Mucosa of rectum (tissue), 2 donors: ENCODE results near the gene EPHA2.

Experiments used
- H3K27ac ChIP-seq, 2 donors: one replicate each; pipeline ENCODE4 v1.7.0; 2013; ENCODE audit warnings: inconsistent platforms in 2 of 2, low read depth in 2 of 2, low read length in 2 of 2
- H3K27me3 ChIP-seq, 2 donors: one replicate each; pipeline ENCODE4 v1.7.0; 2013; ENCODE audit warnings: low read length in 2 of 2; ENCODE audit not compliant: control insufficient read depth in 2 of 2, insufficient read depth in 2 of 2
- H3K36me3 ChIP-seq, 2 donors: one replicate each; pipeline ENCODE4 v1.7.0; 2013; ENCODE audit warnings: low read length in 2 of 2; ENCODE audit not compliant: control insufficient read depth in 2 of 2, insufficient read depth in 2 of 2
- H3K4me1 ChIP-seq, 2 donors: one replicate each; pipeline ENCODE4 v1.7.0; 2013; ENCODE audit warnings: low read length in 2 of 2, mild to moderate bottlenecking in 1 of 2; ENCODE audit not compliant: control insufficient read depth in 2 of 2, insufficient read depth in 2 of 2
- H3K4me3 ChIP-seq, 2 donors: one replicate each; pipeline ENCODE4 v1.7.0; 2013; ENCODE audit warnings: low read length in 2 of 2
- H3K9ac ChIP-seq, 2 donors: one replicate each; pipeline ENCODE4 v1.7.0; 2013; ENCODE audit warnings: low read length in 2 of 2, low read depth in 1 of 2, mild to moderate bottlenecking in 1 of 2
- H3K9me3 ChIP-seq, 2 donors: one replicate each; pipeline ENCODE4 v1.7.0; 2013; ENCODE audit warnings: low read length in 2 of 2; ENCODE audit not compliant: control insufficient read depth in 2 of 2
- donor health status: healthy.
- donor health status: Normal muscosa, but diverticular disease.

Gene EPHA2

DNA sequence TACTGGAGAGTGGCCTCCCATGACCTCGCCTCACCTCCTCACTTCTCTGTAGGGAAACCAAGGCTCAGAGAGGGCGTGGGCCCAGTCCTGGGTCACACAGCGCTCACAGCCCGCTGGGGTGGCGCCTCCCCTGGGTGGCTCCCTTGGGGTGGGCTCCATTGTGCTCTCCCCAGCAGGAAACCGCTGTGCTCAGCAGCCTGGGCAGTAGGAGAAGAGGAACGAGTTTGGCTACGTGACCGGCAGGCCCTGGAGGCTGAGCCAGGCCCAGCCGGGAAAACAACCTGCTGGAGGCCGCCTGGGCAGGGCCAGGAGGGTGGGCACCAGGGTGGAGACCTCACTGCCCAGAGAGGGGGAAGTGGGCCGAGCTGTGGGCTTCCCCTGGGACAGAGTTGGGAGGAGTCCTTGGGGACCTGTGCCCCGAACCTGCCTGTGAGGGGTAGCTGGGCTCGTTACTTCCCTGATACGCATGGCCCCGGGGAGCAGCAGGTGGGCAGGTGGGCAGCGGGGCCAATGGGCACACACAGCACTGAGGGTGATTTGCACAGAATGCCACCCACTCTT lies 67.4 kb downstream of the EPHA2 start:
- no peak overlapping the region for H3K27ac ChIP-seq

DNA sequence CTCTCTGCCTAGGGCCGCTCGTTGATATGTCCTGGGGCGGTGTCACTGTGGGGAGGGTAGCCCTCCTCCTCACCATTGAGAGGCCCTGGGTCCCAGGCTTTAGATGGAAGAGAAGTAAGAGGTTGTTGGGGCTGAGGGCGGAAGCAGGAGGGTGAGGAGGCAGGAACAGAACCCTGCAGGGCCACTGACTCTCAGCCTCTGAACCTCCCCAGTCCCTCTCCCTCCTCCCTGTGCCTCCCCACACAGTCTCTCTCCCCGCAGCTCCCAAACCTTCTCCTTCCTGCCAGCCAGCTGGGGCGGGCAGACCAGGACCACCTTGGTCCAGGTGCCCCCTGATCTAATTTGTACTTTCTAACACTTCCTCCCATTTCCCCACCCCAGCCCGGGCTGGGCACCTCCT lies 68.1 kb downstream of the EPHA2 start:
- Histone ChIP-seq H3K4me1 (peaks cover 8 to 9% of the 10 kb centered on the region in 2 donors), H3K9me3 (no peaks in the 10 kb centered on the region), H3K27ac (no peak overlapping the region), H3K27me3 (no peaks in the 10 kb centered on the region), H3K9ac (no peak overlapping the region), H3K36me3 (no peaks in the 10 kb centered on the region), H3K4me3 (no peak overlapping the region)

More for the DNA sequence above, 67.4 kb downstream of the EPHA2 start:
- no peaks in the 10 kb centered on the region for H3K27me3 ChIP-seq
- no peaks in the 10 kb centered on the region for H3K36me3 ChIP-seq
- H3K9me3 ChIP-seq = no peaks in the 10 kb centered on the region
- no peak overlapping the region for H3K9ac ChIP-seq
- no peak overlapping the region for H3K4me3 ChIP-seq
- H3K4me1 ChIP-seq = peaks cover 2 to 3% of the 10 kb centered on the region in 2 donors

DNA sequence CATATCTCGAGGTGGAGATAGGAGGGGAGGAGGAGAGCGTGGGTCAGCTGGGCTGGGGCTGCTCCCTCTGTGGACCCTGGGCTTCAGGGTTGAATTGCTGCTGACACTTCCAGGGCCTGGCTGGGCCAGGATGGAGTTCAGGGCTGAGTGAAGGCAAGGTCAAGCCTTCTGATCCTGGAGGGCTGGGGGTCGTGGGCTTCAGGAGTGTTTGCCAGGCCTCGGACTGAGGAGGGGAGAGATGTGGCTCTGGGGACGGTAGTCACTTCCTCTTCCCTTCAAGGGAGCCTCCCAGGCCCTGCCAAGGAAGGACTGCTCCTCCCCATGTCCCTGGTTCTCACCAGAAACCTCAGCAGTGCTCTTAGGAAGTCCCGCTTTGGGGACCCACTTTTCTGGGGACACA lies 70.3 kb downstream of the EPHA2 start:
- peaks cover 10 to 11% of the 10 kb centered on the region in 2 donors for H3K4me1 ChIP-seq
- H3K9ac ChIP-seq = no peak overlapping the region
- no peaks in the 10 kb centered on the region for H3K9me3 ChIP-seq
- no peak overlapping the region for H3K27ac ChIP-seq
- H3K36me3 ChIP-seq = no peaks in the 10 kb centered on the region
- H3K4me3 ChIP-seq = no peak overlapping the region
- H3K27me3 ChIP-seq = no peaks in the 10 kb centered on the region

DNA sequence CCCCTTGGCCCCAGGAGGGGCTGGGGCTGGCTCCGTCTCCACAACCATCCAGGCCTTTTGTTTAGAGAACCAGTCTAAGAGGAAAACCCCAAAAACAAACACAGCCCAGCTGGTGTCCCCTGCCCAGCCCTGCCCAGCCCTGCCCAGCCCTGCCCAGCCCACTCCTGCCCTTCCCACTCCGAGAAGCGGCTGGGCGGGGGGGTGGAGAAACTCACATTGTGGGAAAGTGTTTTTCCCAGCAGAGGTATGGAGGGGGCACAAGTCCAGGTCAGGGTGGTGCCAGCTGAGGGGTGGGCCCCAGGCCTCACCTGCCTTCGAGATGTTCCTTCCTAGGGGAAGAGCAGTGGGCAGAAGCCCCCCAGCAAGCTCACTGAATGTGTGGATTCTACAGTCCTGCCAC lies 72.4 kb downstream of the EPHA2 start:
- peak overlapping the region; percentile 23 to 41 for H3K27ac ChIP-seq
- peaks cover 16 to 17% of the 10 kb centered on the region in 2 donors for H3K4me1 ChIP-seq
- no peaks in the 10 kb centered on the region for H3K9me3 ChIP-seq
- H3K27me3 ChIP-seq = no peaks in the 10 kb centered on the region
- H3K9ac ChIP-seq = no peak overlapping the region
- H3K36me3 ChIP-seq = no peaks in the 10 kb centered on the region
- H3K4me3 ChIP-seq = no peak overlapping the region

DNA sequence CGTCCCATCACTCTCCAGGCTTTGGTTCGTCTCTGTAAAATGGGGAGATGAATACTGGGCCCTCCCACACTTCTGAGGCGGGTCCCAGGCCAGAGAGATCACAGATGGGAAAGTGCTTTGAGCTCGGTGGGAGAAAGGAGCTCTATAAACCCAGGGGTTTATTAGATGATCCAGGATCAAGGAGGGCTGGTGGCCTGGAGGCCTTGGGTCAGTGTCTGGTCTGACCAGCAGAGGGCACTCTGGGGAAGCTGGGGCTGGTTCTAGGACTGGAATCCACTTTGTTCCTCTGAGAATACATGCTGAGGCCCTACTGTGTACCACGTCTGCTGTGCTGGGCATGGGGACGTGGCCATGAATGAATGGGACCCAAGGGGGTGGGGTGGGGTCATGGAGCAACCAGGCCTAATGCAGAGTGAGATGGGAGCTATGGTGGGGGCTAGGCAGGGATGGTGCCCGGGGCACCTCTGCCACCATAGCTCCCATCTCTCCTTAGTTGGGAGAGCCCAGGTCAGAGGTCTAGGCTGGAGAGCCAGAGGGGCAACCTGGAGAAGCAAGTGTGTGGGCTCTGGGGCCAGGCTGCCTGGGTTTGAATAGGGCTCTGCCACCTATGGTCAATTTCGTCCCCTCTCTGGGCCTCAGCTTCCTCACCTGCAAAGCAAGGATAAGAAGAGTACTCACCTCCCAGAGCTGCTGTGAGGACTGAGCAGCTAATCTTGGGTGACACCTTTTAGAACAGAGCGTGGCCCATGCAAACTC lies 73.4 kb downstream of the EPHA2 start:
- H3K36me3 ChIP-seq = no peaks in the 10 kb centered on the region
- H3K27me3 ChIP-seq = no peaks in the 10 kb centered on the region
- no peaks in the 10 kb centered on the region for H3K9me3 ChIP-seq
- peaks cover 16 to 17% of the 10 kb centered on the region in 2 donors for H3K4me1 ChIP-seq
- H3K4me3 ChIP-seq = no peak overlapping the region
- no peak overlapping the region for H3K9ac ChIP-seq
- H3K27ac ChIP-seq = no peak overlapping the region

DNA sequence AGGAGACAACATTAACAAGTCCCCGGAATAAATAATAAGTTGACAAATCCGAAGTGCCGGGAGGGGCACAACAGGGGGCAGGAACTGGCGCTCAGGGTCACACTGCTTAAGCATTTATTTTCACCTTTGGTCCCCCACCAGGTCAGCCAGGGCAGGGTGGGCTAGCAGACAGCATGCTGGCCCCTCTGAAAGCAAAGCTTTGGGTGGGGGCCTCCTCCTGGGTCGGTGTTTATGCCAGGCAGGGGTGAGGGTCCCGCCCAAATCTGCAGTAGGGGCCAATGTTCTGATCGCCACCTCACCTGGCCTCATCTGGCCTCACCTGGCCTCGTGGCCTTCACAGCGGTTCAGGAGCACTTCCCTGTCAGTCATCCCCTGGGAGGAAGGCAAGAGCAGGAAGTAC lies 74.2 kb downstream of the EPHA2 start:
- no peaks in the 10 kb centered on the region for H3K27me3 ChIP-seq
- H3K9ac ChIP-seq = no peak overlapping the region
- no peaks in the 10 kb centered on the region for H3K36me3 ChIP-seq
- H3K9me3 ChIP-seq = no peaks in the 10 kb centered on the region
- H3K4me3 ChIP-seq = no peak overlapping the region
- no peak overlapping the region for H3K27ac ChIP-seq
- H3K4me1 ChIP-seq = peaks cover 16 to 17% of the 10 kb centered on the region in 2 donors

DNA sequence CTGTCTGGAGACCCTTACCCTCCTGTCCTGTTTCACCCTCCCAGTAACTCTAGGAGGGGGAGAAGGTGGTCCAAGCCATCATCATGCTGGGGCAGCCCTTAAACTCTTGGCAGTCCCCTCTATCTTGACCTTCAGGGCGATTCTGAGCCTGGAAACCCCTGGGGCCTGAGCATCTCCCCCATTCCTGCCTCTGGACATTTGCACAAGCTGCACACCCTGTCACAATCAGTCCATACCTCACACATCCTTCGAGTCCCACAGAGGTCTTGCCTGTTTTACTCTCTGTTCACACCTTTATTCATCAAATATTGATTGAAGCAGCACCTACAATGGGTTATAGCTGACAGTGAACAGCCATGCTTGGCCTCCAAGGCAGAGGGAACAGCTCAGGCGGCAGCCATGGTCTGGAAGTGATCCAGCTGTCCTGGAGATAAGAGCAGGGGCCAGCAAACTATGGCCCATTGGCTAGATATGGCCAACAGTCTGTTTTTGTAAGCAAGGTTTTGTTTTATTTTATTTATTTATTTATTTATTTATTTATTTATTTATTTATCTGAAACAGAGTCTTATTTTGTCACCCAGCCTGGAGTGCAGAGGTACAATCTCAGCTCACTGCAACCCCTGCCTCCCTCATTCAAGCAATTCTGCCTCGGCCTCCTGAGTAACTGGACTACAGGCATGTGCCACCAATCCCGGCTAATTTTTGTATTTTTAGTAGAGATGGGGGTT lies 75.3 kb downstream of the EPHA2 start:
- Histone ChIP-seq H3K4me3 (no peak overlapping the region), H3K9ac (no peak overlapping the region), H3K4me1 (peaks cover 16 to 17% of the 10 kb centered on the region in 2 donors), H3K36me3 (no peaks in the 10 kb centered on the region), H3K27me3 (no peaks in the 10 kb centered on the region), H3K9me3 (no peaks in the 10 kb centered on the region), H3K27ac (no peak overlapping the region)

DNA sequence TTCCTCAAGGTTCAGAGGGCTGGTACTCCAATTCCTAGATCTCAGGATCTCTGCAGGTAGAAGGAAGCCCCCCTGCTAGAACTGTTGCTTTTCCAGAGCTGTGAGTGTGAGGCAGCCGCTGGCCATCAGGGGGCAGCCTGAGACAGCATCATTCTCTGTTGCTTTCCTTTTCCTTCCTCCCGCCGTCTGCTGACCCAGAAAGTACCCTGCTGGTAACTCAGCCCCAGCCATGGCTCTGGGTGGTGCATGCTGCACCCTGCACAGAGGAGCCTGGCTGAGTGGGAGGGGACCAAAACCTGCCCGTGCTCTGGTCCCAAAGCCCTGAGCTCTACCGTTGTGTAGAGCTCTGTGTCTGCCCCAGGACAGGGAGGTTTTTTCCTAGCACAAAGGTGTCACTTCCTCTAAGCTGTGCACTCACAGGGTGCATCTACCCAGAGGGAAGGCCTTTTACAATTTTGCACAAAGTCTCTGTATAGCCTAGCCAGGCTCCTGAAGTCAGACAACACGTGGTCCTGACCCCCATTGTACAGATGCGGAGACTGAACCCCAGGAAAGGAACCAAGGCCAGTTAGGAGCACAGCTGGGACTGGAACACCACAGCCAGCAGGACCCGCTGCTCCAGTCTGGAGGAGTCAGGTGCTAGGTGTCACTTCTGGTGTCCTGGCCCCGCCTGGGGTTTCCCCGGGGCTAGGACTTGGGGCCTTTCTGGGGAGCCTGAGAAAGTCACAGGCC lies 76.8 kb downstream of the EPHA2 start:
- Histone ChIP-seq H3K27me3 (no peaks in the 10 kb centered on the region), H3K4me3 (peak overlapping the region in 1 of 2 donors; percentile 40), H3K27ac (no peak overlapping the region), H3K4me1 (peaks cover 16 to 17% of the 10 kb centered on the region in 2 donors), H3K36me3 (no peaks in the 10 kb centered on the region), H3K9ac (no peak overlapping the region), H3K9me3 (no peaks in the 10 kb centered on the region)

DNA sequence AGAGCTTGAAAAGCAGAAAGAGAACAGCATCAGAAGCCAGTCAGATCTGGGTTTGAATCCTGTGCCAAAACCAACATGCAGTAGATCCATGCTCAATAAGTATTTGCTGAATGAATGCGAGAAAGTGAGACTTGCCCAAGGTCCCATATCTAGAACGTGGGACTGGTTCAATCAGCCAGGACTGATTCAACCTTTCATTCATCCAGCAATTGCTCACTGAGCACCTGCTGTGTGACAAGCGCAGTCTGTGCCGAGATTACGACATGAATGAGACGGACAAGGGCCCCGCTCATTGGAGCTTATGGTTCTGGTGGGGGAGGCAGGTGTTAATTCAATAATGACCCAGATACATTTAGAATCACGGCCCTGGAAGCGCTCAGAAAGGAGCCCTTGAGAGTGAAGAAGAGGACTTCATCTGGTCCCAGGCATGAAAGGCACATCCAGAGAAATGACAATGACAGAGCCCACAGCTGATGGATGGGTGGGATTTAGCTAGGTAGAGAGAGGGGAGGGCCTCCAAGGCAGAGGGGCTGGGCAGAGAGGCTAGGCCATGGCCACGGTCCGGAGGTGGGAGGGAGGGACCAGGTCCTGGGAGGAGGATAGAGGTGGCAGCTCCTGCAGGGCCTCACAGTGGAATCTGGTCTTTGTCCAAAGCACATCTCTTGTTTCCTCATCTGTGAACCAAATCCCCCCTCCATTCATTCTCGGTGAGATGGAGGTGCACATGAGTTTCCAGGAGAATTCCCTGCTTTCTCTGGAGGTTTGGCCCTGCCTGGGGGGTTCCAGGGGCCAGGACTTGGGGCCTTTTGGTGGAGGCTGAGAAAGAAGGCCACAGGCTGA lies 78.2 kb downstream of the EPHA2 start:
- H3K27ac ChIP-seq = no peak overlapping the region
- H3K9ac ChIP-seq = no peak overlapping the region
- H3K27me3 ChIP-seq = peaks cover 0 to 2% of the 10 kb centered on the region in 2 donors
- no peaks in the 10 kb centered on the region for H3K9me3 ChIP-seq
- H3K4me3 ChIP-seq = no peak overlapping the region
- H3K36me3 ChIP-seq = no peaks in the 10 kb centered on the region
- peaks cover 10 to 12% of the 10 kb centered on the region in 2 donors for H3K4me1 ChIP-seq
